ENCODE measurements around the gene DLG1.

Gene DLG1

GRCh38 chr3:197088370-197088769, 210.0 kb downstream of the DLG1 start:
- no peak for TF ChIP-seq CTCF (IDR thresholded peaks at IDR 0.05; ENCODE audit: low read depth, low read length, missing control alignments)
- no peak for DNase-seq (ENCODE audit: low read depth)
- no peak overlapping the region for H3K4me3 ChIP-seq (ENCODE audit: low read depth, low read length)

GRCh38 chr3:197085137-197085536, 213.3 kb downstream of the DLG1 start:
- no peak for DNase-seq (ENCODE audit: low read depth)
- no peak overlapping the region for H3K4me3 ChIP-seq (ENCODE audit: low read depth, low read length)
- TF ChIP-seq CTCF (IDR thresholded peaks at IDR 0.05; ENCODE audit: low read depth, low read length, missing control alignments): no peak

GRCh38 chr3:197083486-197083885, 214.9 kb downstream of the DLG1 start:
- H3K4me3 ChIP-seq (ENCODE audit: low read depth, low read length): no peak overlapping the region
- no peak for DNase-seq (ENCODE audit: low read depth)

GRCh38 chr3:197082871-197083270, 215.5 kb downstream of the DLG1 start:
- no peak for DNase-seq (ENCODE audit: low read depth)
- no peak for TF ChIP-seq CTCF (IDR thresholded peaks at IDR 0.05; ENCODE audit: low read depth, low read length, missing control alignments)
- H3K4me3 ChIP-seq (ENCODE audit: low read depth, low read length): no peak overlapping the region

More at GRCh38 chr3:197083486-197083885, 214.9 kb downstream of the DLG1 start:
- no peak for TF ChIP-seq CTCF (IDR thresholded peaks at IDR 0.05; ENCODE audit: low read depth, low read length, missing control alignments)

GRCh38 chr3:197080344-197080743, 218.1 kb downstream of the DLG1 start:
- no peak for TF ChIP-seq CTCF (IDR thresholded peaks at IDR 0.05; ENCODE audit: low read depth, low read length, missing control alignments)
- DNase-seq (ENCODE audit: low read depth): no peak
- H3K4me3 ChIP-seq (ENCODE audit: low read depth, low read length): no peak overlapping the region

- DNase-seq (ENCODE audit: low read depth): no peak
- H3K4me3 ChIP-seq (ENCODE audit: low read depth, low read length): no peak overlapping the region
- TF ChIP-seq CTCF (IDR thresholded peaks at IDR 0.05; ENCODE audit: low read depth, low read length, missing control alignments): no peak
Observed at GRCh38 chr3:197076415-197076814, 222.0 kb downstream of the DLG1 start.

GRCh38 chr3:197068077-197068476, 230.3 kb downstream of the DLG1 start:
- H3K4me3 ChIP-seq (ENCODE audit: low read depth, low read length): no peak overlapping the region
- TF ChIP-seq CTCF (IDR thresholded peaks at IDR 0.05; ENCODE audit: low read depth, low read length, missing control alignments): no peak
- DNase-seq (ENCODE audit: low read depth): no peak

Measured in GM12864 (cell line).